Measurements from ENCODE around the gene CCL20.
"Not testable (repeated sequence)": the region's sequence is repeated elsewhere in the genome, so short reads cannot be mapped to it uniquely, and the experiment has no call there.

CCL20 gene

DNA sequence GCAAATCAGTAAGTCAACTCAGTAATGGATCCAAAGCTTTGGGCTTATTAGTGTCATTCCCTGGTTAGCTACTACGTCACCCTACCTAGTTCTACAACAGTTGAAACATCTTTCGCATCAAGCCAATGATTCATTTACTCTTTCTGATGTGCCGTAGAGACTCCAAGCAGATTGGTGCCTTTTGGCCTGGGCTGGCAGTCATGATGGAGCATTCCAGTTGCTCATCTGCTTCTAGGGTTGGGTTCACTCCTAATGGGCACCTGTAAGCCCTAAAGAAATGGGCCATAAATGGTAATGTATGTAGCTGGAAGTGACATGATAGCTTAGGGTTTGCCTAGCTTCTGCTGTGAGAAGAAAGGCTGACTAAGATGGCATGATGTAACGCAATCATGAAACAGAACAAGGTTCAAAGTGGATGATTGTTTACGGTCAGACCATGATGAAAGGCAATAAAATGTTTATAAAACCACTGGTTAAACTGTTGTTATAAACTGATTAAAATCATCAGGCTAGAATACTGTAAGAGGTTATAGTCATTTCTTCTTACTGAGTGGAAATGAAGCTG lies 20.4 kb upstream of the CCL20 start:
- Mint-ChIP-seq H3K27me3 (ENCODE audit: low read depth) (no peaks in the 10 kb centered on the region), H3K36me3 (ENCODE audit: low read depth) (no peaks in the 10 kb centered on the region), H3K4me3 (no peak overlapping the region), H3K9me3 (no peaks in the 10 kb centered on the region), H3K27ac (no peak overlapping the region), H3K4me1 (no peaks in the 10 kb centered on the region)
- no peak for TF ChIP-seq CTCF (IDR thresholded peaks at IDR 0.05; ENCODE audit: unreplicated experiment in 3 of 3)

GRCh38 chr2:227796045-227796711 lies 17.5 kb upstream of the CCL20 start:
- Mint-ChIP-seq H3K4me3 (no peak overlapping the region), H3K9me3 (no peaks in the 10 kb centered on the region), H3K4me1 (no peaks in the 10 kb centered on the region), H3K27ac (no peak overlapping the region), H3K36me3 (ENCODE audit: low read depth) (no peaks in the 10 kb centered on the region), H3K27me3 (ENCODE audit: low read depth) (no peaks in the 10 kb centered on the region)
- no peak for TF ChIP-seq CTCF (IDR thresholded peaks at IDR 0.05; ENCODE audit: unreplicated experiment in 3 of 3)

DNA sequence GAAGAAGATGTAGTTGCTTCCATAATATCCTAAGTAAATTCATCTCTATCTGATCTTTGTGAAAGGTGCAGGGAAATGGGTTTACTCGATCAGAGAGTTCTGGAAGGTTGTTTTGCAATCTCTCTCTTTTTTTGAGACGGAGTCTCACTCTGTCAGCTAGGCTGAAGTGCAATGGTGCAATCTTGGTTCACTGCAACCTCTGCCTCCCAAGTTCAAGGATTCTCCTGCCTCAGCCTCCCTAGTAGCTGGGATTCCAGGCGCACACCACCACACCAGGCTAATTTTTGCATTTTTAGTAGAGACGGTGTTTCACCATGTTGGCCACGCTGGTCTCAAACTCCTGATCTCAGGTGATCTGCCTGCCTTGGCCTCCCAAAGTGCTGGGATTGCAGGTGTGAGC lies 16.9 kb upstream of the CCL20 start:
- not testable (repeated sequence) for H3K36me3 Mint-ChIP-seq (ENCODE audit: low read depth); H3K27ac Mint-ChIP-seq; H3K27me3 Mint-ChIP-seq (ENCODE audit: low read depth); H3K9me3 Mint-ChIP-seq; H3K4me3 Mint-ChIP-seq; H3K4me1 Mint-ChIP-seq

- no peaks in the 10 kb centered on the region for H3K27me3 Mint-ChIP-seq (ENCODE audit: low read depth)
- H3K27ac Mint-ChIP-seq: no peak overlapping the region
- no peaks in the 10 kb centered on the region for H3K4me1 Mint-ChIP-seq
- H3K4me3 Mint-ChIP-seq: no peak overlapping the region
- no peaks in the 10 kb centered on the region for H3K36me3 Mint-ChIP-seq (ENCODE audit: low read depth)
- no peak for TF ChIP-seq CTCF (IDR thresholded peaks at IDR 0.05; ENCODE audit: unreplicated experiment in 3 of 3)
- no peaks in the 10 kb centered on the region for H3K9me3 Mint-ChIP-seq
Observed at GRCh38 chr2:227799202-227799601, 14.4 kb upstream of the CCL20 start.

DNA sequence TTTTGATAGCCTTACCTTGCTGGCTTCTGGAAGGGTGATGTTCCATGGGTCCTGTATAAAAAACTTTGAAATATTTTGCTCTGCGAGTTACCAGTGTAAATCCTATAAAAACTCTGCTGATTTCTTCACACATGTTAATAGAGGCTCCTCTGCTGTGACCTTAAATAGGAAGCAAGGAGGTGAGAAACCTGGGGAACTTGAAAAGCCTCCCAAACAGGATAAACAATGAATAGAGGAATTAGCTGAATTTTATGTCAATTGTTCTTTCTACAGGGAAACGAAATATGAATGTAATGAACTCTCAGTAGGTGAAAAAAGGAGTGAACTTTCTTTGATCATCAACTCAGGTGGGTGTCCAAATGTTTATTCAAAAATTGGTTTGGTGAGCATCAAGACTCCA lies 10.8 kb upstream of the CCL20 start:
- Mint-ChIP-seq H3K36me3 (ENCODE audit: low read depth) (no peaks in the 10 kb centered on the region), H3K9me3 (peaks cover 2% of the 10 kb centered on the region), H3K27ac (no peak overlapping the region), H3K27me3 (ENCODE audit: low read depth) (peaks cover 4% of the 10 kb centered on the region), H3K4me3 (no peak overlapping the region), H3K4me1 (no peaks in the 10 kb centered on the region)
- TF ChIP-seq CTCF (IDR thresholded peaks at IDR 0.05; ENCODE audit: unreplicated experiment in 3 of 3): no peak

GRCh38 chr2:227804975-227805374 lies 8.7 kb upstream of the CCL20 start:
- H3K9me3 Mint-ChIP-seq: peaks cover 2% of the 10 kb centered on the region
- no peaks in the 10 kb centered on the region for H3K4me1 Mint-ChIP-seq
- no peak for TF ChIP-seq CTCF (IDR thresholded peaks at IDR 0.05; ENCODE audit: unreplicated experiment in 3 of 3)
- peaks cover 4% of the 10 kb centered on the region for H3K27me3 Mint-ChIP-seq (ENCODE audit: low read depth)
- no peak overlapping the region for H3K27ac Mint-ChIP-seq
- H3K36me3 Mint-ChIP-seq (ENCODE audit: low read depth): no peaks in the 10 kb centered on the region
- no peak overlapping the region for H3K4me3 Mint-ChIP-seq

All from nephron (organoid).